Measurements from ENCODE around the gene SORCS3.

DNA sequence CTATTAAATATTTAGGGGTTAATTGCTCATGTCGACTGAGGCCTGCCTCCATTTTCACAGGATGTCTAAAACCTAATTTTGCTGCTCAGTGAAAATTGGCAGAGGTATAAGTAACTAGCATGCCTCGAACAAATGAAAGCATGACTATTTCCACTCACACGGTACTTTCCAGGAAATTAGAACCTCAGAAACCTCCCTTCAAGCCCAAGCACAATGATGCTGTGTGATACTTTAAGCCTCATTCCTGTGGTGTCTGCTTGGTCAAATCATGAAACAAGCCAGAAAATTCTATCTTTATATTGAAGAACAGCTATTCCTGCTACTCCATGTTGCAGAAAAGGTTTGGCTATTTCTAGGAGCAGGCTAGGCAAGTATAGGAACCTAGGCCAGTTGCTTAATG, 203.0 kb downstream of the SORCS3 start:
- TF ChIP-seq, protein P1, sequence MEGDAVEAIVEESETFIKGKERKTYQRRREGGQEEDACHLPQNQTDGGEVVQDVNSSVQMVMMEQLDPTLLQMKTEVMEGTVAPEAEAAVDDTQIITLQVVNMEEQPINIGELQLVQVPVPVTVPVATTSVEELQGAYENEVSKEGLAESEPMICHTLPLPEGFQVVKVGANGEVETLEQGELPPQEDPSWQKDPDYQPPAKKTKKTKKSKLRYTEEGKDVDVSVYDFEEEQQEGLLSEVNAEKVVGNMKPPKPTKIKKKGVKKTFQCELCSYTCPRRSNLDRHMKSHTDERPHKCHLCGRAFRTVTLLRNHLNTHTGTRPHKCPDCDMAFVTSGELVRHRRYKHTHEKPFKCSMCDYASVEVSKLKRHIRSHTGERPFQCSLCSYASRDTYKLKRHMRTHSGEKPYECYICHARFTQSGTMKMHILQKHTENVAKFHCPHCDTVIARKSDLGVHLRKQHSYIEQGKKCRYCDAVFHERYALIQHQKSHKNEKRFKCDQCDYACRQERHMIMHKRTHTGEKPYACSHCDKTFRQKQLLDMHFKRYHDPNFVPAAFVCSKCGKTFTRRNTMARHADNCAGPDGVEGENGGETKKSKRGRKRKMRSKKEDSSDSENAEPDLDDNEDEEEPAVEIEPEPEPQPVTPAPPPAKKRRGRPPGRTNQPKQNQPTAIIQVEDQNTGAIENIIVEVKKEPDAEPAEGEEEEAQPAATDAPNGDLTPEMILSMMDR (IDR thresholded peaks at IDR 0.05) = no peak
- TF ChIP-seq EZH2phosphoT487 (IDR thresholded peaks at IDR 0.05) (no peak), EZH2 (IDR thresholded peaks at IDR 0.05) (no peak)

All from neural progenitor cell (in vitro differentiated cells).